ENCODE results near the gene ARHGAP23. TPM values are rescaled to one million over a fixed set of nuclear protein-coding genes. Genes with fewer than 3 reads are reported as not detected.
"Not testable (repeated sequence)": the region's sequence is repeated elsewhere in the genome, so short reads cannot be mapped to it uniquely, and the experiment has no call there.

ARHGAP23 gene
- total and polyA plus RNA-seq, 4 experiments from 2014 or later = 0.04 to 0.23 TPM; not detected in 2

GRCh38 chr17:38434178-38434665 lies 6.0 kb downstream of the ARHGAP23 start:
- no peaks in the 10 kb centered on the region for H3K27me3 ChIP-seq (ENCODE audit: insufficient read depth, low read length)
- H3K27me3 Mint-ChIP-seq = peaks cover 0 to 1% of the 10 kb centered on the region in 2 donors
- H3K4me1 Mint-ChIP-seq = no peaks in the 10 kb centered on the region
- intact Hi-C loops (cut with micrococcal nuclease) = no loop called here
- no peak overlapping the region for H3K4me3 ChIP-seq (ENCODE audit: low read length in 2 of 2)
- ChIA-PET CTCF (ENCODE audit: partially characterized antibody) (no interaction called here), POLR2A (ENCODE audit: partially characterized antibody) (no interaction called here)
- H3K9me3 Mint-ChIP-seq = no peaks in the 10 kb centered on the region
- peak overlapping the region in 1 of 7 donors; percentile 43 for H3K27ac Mint-ChIP-seq
- H3K36me3 Mint-ChIP-seq = no peaks in the 10 kb centered on the region
- no peak overlapping the region for H3K27ac ChIP-seq (ENCODE audit: low read depth, low read length)
- H3K4me3 Mint-ChIP-seq = no peak overlapping the region
- no peaks in the 10 kb centered on the region for H3K9me3 ChIP-seq (ENCODE audit: control insufficient read depth in 1 of 2, low read length in 2 of 2)
- DNase-seq = no peak
- H3K4me1 ChIP-seq (ENCODE audit: insufficient read depth, low read length) = no peaks in the 10 kb centered on the region
- H3K36me3 ChIP-seq (ENCODE audit: insufficient read depth, low read length) = no peaks in the 10 kb centered on the region

GRCh38 chr17:38435795-38436194 lies 7.5 kb downstream of the ARHGAP23 start:
- peaks cover 0 to 1% of the 10 kb centered on the region in 2 donors for H3K27me3 Mint-ChIP-seq
- Histone ChIP-seq H3K4me3 (ENCODE audit: low read length in 2 of 2) (no peak overlapping the region), H3K36me3 (ENCODE audit: insufficient read depth, low read length) (no peaks in the 10 kb centered on the region), H3K4me1 (ENCODE audit: insufficient read depth, low read length) (no peaks in the 10 kb centered on the region), H3K9me3 (ENCODE audit: control insufficient read depth in 1 of 2, low read length in 2 of 2) (no peaks in the 10 kb centered on the region), H3K27me3 (ENCODE audit: insufficient read depth, low read length) (no peaks in the 10 kb centered on the region), H3K27ac (ENCODE audit: low read depth, low read length) (no peak overlapping the region)
- intact Hi-C loops (cut with micrococcal nuclease) = no loop called here
- POLR2A ChIA-PET (ENCODE audit: partially characterized antibody) = no interaction called here
- no peak overlapping the region for H3K4me3 Mint-ChIP-seq
- CTCF ChIA-PET (ENCODE audit: partially characterized antibody) = no interaction called here
- no peaks in the 10 kb centered on the region for H3K4me1 Mint-ChIP-seq
- H3K9me3 Mint-ChIP-seq = no peaks in the 10 kb centered on the region
- H3K27ac Mint-ChIP-seq = no peak overlapping the region
- H3K36me3 Mint-ChIP-seq = no peaks in the 10 kb centered on the region
- DNase-seq = no peak

GRCh38 chr17:38436386-38436785 lies 8.1 kb downstream of the ARHGAP23 start:
- H3K4me3 ChIP-seq (ENCODE audit: low read length in 2 of 2) = no peak overlapping the region

GRCh38 chr17:38437313-38437712 lies 9.0 kb downstream of the ARHGAP23 start:
- H3K9me3 ChIP-seq (ENCODE audit: control insufficient read depth in 1 of 2, low read length in 2 of 2); H3K36me3 Mint-ChIP-seq; intact Hi-C loops (cut with micrococcal nuclease); H3K36me3 ChIP-seq (ENCODE audit: insufficient read depth, low read length); H3K27me3 Mint-ChIP-seq; H3K27ac ChIP-seq (ENCODE audit: low read depth, low read length); DNase-seq; H3K4me3 Mint-ChIP-seq; H3K9me3 Mint-ChIP-seq; POLR2A ChIA-PET (ENCODE audit: partially characterized antibody); H3K27ac Mint-ChIP-seq; H3K27me3 ChIP-seq (ENCODE audit: insufficient read depth, low read length); H3K4me1 Mint-ChIP-seq; H3K4me1 ChIP-seq (ENCODE audit: insufficient read depth, low read length); CTCF ChIA-PET (ENCODE audit: partially characterized antibody); H3K4me3 ChIP-seq (ENCODE audit: low read length in 2 of 2): not testable (repeated sequence)

More at GRCh38 chr17:38436386-38436785, 8.1 kb downstream of the ARHGAP23 start:
- Histone ChIP-seq H3K27ac (ENCODE audit: low read depth, low read length) (no peak overlapping the region), H3K9me3 (ENCODE audit: control insufficient read depth in 1 of 2, low read length in 2 of 2) (no peaks in the 10 kb centered on the region), H3K36me3 (ENCODE audit: insufficient read depth, low read length) (no peaks in the 10 kb centered on the region), H3K4me1 (ENCODE audit: insufficient read depth, low read length) (no peaks in the 10 kb centered on the region), H3K27me3 (ENCODE audit: insufficient read depth, low read length) (no peaks in the 10 kb centered on the region)
- POLR2A ChIA-PET (ENCODE audit: partially characterized antibody) = no interaction called here
- H3K36me3 Mint-ChIP-seq = no peaks in the 10 kb centered on the region
- CTCF ChIA-PET (ENCODE audit: partially characterized antibody) = no interaction called here
- intact Hi-C loops (cut with micrococcal nuclease) = no loop called here
- no peaks in the 10 kb centered on the region for H3K4me1 Mint-ChIP-seq
- H3K9me3 Mint-ChIP-seq = no peaks in the 10 kb centered on the region
- no peak overlapping the region for H3K4me3 Mint-ChIP-seq
- no peak for DNase-seq
- H3K27ac Mint-ChIP-seq = no peak overlapping the region
- H3K27me3 Mint-ChIP-seq = peaks cover 1% of the 10 kb centered on the region in 2 donors

- POLR2A ChIA-PET (ENCODE audit: partially characterized antibody) = no interaction called here
- H3K4me1 Mint-ChIP-seq = peaks cover 0 to 6% (median 5%) of the 10 kb centered on the region in 4 donors
- CTCF ChIA-PET (ENCODE audit: partially characterized antibody) = interaction anchor here (0.7 to 1.0 kb wide), 2 partner anchors 88 to 933 kb away, joined by 3 read pairs; partner anchors contain the start of gene SOCS7
- intact Hi-C loops (cut with micrococcal nuclease) = no loop called here
- DNase-seq = no peak
- no peaks in the 10 kb centered on the region for H3K36me3 Mint-ChIP-seq
- H3K4me3 Mint-ChIP-seq = no peak overlapping the region
- Histone ChIP-seq H3K9me3 (ENCODE audit: control insufficient read depth in 1 of 2, low read length in 2 of 2) (no peaks in the 10 kb centered on the region), H3K36me3 (ENCODE audit: insufficient read depth, low read length) (no peaks in the 10 kb centered on the region), H3K4me3 (ENCODE audit: low read length in 2 of 2) (no peak overlapping the region), H3K4me1 (ENCODE audit: insufficient read depth, low read length) (peaks cover 8% of the 10 kb centered on the region), H3K27ac (ENCODE audit: low read depth, low read length) (no peak overlapping the region), H3K27me3 (ENCODE audit: insufficient read depth, low read length) (no peaks in the 10 kb centered on the region)
- H3K27me3 Mint-ChIP-seq = peaks cover under 1 to 9% of the 10 kb centered on the region in 2 donors
- no peaks in the 10 kb centered on the region for H3K9me3 Mint-ChIP-seq
- H3K27ac Mint-ChIP-seq = no peak overlapping the region
Measured at GRCh38 chr17:38439436-38439835, 11.2 kb downstream of the ARHGAP23 start.

GRCh38 chr17:38440614-38441397 lies 12.5 kb downstream of the ARHGAP23 start:
- CTCF ChIA-PET (ENCODE audit: partially characterized antibody) = interaction anchor here (1.4 kb wide), 2 partner anchors 17 to 26 kb away, joined by 4 to 5 read pairs; no protein-coding TSS in a partner anchor
- Histone ChIP-seq H3K9me3 (ENCODE audit: control insufficient read depth in 1 of 2, low read length in 2 of 2) (no peaks in the 10 kb centered on the region), H3K4me3 (ENCODE audit: low read length in 2 of 2) (no peak overlapping the region), H3K27ac (ENCODE audit: low read depth, low read length) (no peak overlapping the region), H3K27me3 (ENCODE audit: insufficient read depth, low read length) (no peaks in the 10 kb centered on the region), H3K36me3 (ENCODE audit: insufficient read depth, low read length) (no peaks in the 10 kb centered on the region), H3K4me1 (ENCODE audit: insufficient read depth, low read length) (peaks cover 8% of the 10 kb centered on the region)
- intact Hi-C loops (cut with micrococcal nuclease) = no loop called here
- Mint-ChIP-seq H3K27ac (no peak overlapping the region), H3K27me3 (peaks cover 2 to 9% of the 10 kb centered on the region in 2 donors), H3K4me3 (no peak overlapping the region), H3K9me3 (no peaks in the 10 kb centered on the region), H3K4me1 (peaks cover 0 to 6% (median 5%) of the 10 kb centered on the region in 4 donors), H3K36me3 (no peaks in the 10 kb centered on the region)
- no peak for DNase-seq
- POLR2A ChIA-PET (ENCODE audit: partially characterized antibody) = no interaction called here

GRCh38 chr17:38441429-38442061 lies 13.3 kb downstream of the ARHGAP23 start:
- Mint-ChIP-seq H3K9me3 (no peaks in the 10 kb centered on the region), H3K4me1 (peaks cover 0 to 6% (median 5%) of the 10 kb centered on the region in 4 donors), H3K27me3 (peaks cover 2 to 9% of the 10 kb centered on the region in 2 donors), H3K27ac (no peak overlapping the region), H3K4me3 (no peak overlapping the region), H3K36me3 (no peaks in the 10 kb centered on the region)
- H3K36me3 ChIP-seq (ENCODE audit: insufficient read depth, low read length) = no peaks in the 10 kb centered on the region
- DNase-seq = no peak
- POLR2A ChIA-PET (ENCODE audit: partially characterized antibody) = no interaction called here
- no peaks in the 10 kb centered on the region for H3K9me3 ChIP-seq (ENCODE audit: control insufficient read depth in 1 of 2, low read length in 2 of 2)
- H3K27ac ChIP-seq (ENCODE audit: low read depth, low read length) = no peak overlapping the region
- no peaks in the 10 kb centered on the region for H3K27me3 ChIP-seq (ENCODE audit: insufficient read depth, low read length)
- CTCF ChIA-PET (ENCODE audit: partially characterized antibody) = interaction anchor here (1.4 to 1.5 kb wide), 3 partner anchors 18 to 67 kb away, joined by 4 to 5 read pairs (median 4); no protein-coding TSS in a partner anchor
- no peak overlapping the region for H3K4me3 ChIP-seq (ENCODE audit: low read length in 2 of 2)
- intact Hi-C loops (cut with micrococcal nuclease) = no loop called here
- H3K4me1 ChIP-seq (ENCODE audit: insufficient read depth, low read length) = peaks cover 8% of the 10 kb centered on the region
